Ovary (tissue), 3 donors: ENCODE measurements around the gene NMS.

Source experiments
- CTCF ChIP-seq, 3 donors: fragments of 450-650 bp in 2 of 3; fragments of 200-600 bp in 1 of 3; IDR thresholded peaks; one replicate each; pipeline versions ENCODE4 v1.5.1 to v1.8.0; 2016 to 2022; ENCODE audit warnings: antibody characterized with exemption in 3 of 3, mild to moderate bottlenecking in 1 of 3
- POLR2A ChIP-seq: fragments of 450-650 bp; IDR thresholded peaks from one replicate; pipeline ENCODE4 v1.6.1; 2017; ENCODE audit warnings: antibody characterized with exemption, mild to moderate bottlenecking, moderate library complexity
- donor health status: DM: no; HTN: no; CAD: no.

- TF ChIP-seq CTCF (IDR thresholded peaks at IDR 0.05) (no peak), POLR2A (no peak)
Observed at GRCh38 chr2:100494712-100495111, 24.4 kb downstream of the NMS start.
